NB4 (cell line): Measurements from ENCODE around the gene AMIGO2.

Experiments
- MAX ChIP-seq: IDR thresholded peaks from 2 replicates; pipeline ENCODE4 v1.6.1; 2011; ENCODE audit warnings: low read depth, low read length
- POLR2A ChIP-seq: IDR thresholded peaks from 2 replicates; pipeline ENCODE4 v1.6.1; 2011; ENCODE audit warnings: mild to moderate bottlenecking; ENCODE audit not compliant: insufficient read length; ENCODE audit errors: extremely low read depth
- TF ChIP-seq, protein P1 (sequence below): IDR thresholded peaks from one replicate; pipeline ENCODE4 v1.5.1; 2012; ENCODE audit warnings: low read depth, low read length

GRCh38 chr12:47028186-47028585 lies 51.6 kb downstream of the AMIGO2 start:
- TF ChIP-seq POLR2A (no peak), MAX (no peak)
- TF ChIP-seq, protein P1, sequence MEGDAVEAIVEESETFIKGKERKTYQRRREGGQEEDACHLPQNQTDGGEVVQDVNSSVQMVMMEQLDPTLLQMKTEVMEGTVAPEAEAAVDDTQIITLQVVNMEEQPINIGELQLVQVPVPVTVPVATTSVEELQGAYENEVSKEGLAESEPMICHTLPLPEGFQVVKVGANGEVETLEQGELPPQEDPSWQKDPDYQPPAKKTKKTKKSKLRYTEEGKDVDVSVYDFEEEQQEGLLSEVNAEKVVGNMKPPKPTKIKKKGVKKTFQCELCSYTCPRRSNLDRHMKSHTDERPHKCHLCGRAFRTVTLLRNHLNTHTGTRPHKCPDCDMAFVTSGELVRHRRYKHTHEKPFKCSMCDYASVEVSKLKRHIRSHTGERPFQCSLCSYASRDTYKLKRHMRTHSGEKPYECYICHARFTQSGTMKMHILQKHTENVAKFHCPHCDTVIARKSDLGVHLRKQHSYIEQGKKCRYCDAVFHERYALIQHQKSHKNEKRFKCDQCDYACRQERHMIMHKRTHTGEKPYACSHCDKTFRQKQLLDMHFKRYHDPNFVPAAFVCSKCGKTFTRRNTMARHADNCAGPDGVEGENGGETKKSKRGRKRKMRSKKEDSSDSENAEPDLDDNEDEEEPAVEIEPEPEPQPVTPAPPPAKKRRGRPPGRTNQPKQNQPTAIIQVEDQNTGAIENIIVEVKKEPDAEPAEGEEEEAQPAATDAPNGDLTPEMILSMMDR: no peak
